Hepatocyte (in vitro differentiated cells): ENCODE results near the gene FMOD. TPM values are rescaled to one million over a fixed set of nuclear protein-coding genes. Genes with fewer than 3 reads are reported as not detected.
A peak's percentile ranks its signal among the peaks of the same experiment; 100 is the strongest.

Experiments used
- DNase-seq: peaks from one replicate; pipeline ENCODE4 v3.0.0-alpha.2; 2016; ENCODE audit warnings: low spot score
- H2AFZ ChIP-seq: fragments of 200-600 bp; sonication (generic); 2 replicates; pipeline ENCODE4 v1.6.0; 2016; ENCODE audit warnings: antibody characterized with exemption, mild to moderate bottlenecking
- H3K27ac ChIP-seq: fragments of 200-600 bp; sonication (generic); 2 replicates; pipeline ENCODE4 v1.5.1; 2016; ENCODE audit warnings: mild to moderate bottlenecking
- H3K27me3 ChIP-seq: fragments of 200-600 bp; sonication (generic); 2 replicates; pipeline ENCODE4 v1.6.1; 2016
- H3K36me3 ChIP-seq: fragments of 200-600 bp; sonication (generic); replicated peaks from 2 replicates; pipeline ENCODE4 v1.5.1; 2016; ENCODE audit warnings: low read depth; ENCODE audit not compliant: insufficient read depth
- H3K4me1 ChIP-seq: fragments of 200-600 bp; sonication (generic); 2 replicates; pipeline ENCODE4 v1.5.1; 2016; ENCODE audit warnings: mild to moderate bottlenecking, moderate library complexity; ENCODE audit not compliant: insufficient read depth
- H3K4me2 ChIP-seq: fragments of 200-600 bp; sonication (generic); 2 replicates; pipeline ENCODE4 v1.6.0; 2016
- H3K4me3 ChIP-seq: fragments of 200-600 bp; sonication (generic); 2 replicates; pipeline ENCODE4 v1.5.1; 2016; ENCODE audit warnings: mild to moderate bottlenecking
- H3K79me2 ChIP-seq: fragments of 200-600 bp; sonication (generic); 2 replicates; pipeline ENCODE4 v1.6.0; 2017; ENCODE audit warnings: mild to moderate bottlenecking
- H3K9me2 ChIP-seq: fragments of 200-600 bp; sonication (generic); replicated peaks from 2 replicates; pipeline ENCODE4 v1.6.0; 2017; ENCODE audit warnings: mild to moderate bottlenecking; ENCODE audit not compliant: insufficient read depth
- H3K9me3 ChIP-seq: fragments of 200-600 bp; sonication (generic); 2 replicates; pipeline ENCODE4 v1.5.1; 2016; ENCODE audit warnings: low read depth, mild to moderate bottlenecking
- H4K20me1 ChIP-seq: fragments of 200-600 bp; sonication (generic); 2 replicates; pipeline ENCODE4 v1.6.0; 2016; ENCODE audit warnings: mild to moderate bottlenecking; ENCODE audit not compliant: insufficient read depth, poor library complexity, severe bottlenecking
- EZH2 ChIP-seq: fragments of 200-600 bp; sonication (generic); IDR thresholded peaks from 2 replicates; pipeline ENCODE4 v1.6.1; 2016; ENCODE audit warnings: antibody characterized with exemption, mild to moderate bottlenecking, borderline replicate concordance
- EZH2phosphoT487 ChIP-seq: fragments of 200-600 bp; sonication (generic); IDR thresholded peaks from one replicate; pipeline ENCODE4 v1.6.1; 2018; ENCODE audit warnings: antibody characterized with exemption, mild to moderate bottlenecking, low read depth, moderate library complexity; ENCODE audit not compliant: unreplicated experiment, severe bottlenecking
- WGBS: methylation state at CpG from one replicate; pipeline ENCODE4 v1.1.6; 2016; ENCODE audit warnings: low lambda C conversion rate; ENCODE audit errors: missing lambda C conversion rate; 5-methylcytosine and 5-hydroxymethylcytosine counted together
- polyA plus RNA-seq: library from polyadenylated mRNA; unstranded; fragments of >200 nt; fragmentation: Nextera tagmentation; extraction: Ambion mirVana; gene quantifications from 2 replicates; pipeline ENCODE4 v1.2.1, GENCODE V29; 2016
- total RNA-seq: library from RNA; depleted of rRNA; stranded (reverse); fragments of >200 nt; gene quantifications from 2 replicates; pipeline ENCODE4 v1.2.3, GENCODE V29; 2014
- TF ChIP-seq, protein P1 (sequence below): fragments of 200-600 bp; sonication (generic); IDR thresholded peaks from 2 replicates; pipeline ENCODE4 v1.5.1; 2016; ENCODE audit warnings: antibody characterized with exemption, mild to moderate bottlenecking; ENCODE audit not compliant: poor library complexity

FMOD gene
- total and polyA plus RNA-seq, 2 experiments from 2014 or later = 118 to 161 TPM

DNA sequence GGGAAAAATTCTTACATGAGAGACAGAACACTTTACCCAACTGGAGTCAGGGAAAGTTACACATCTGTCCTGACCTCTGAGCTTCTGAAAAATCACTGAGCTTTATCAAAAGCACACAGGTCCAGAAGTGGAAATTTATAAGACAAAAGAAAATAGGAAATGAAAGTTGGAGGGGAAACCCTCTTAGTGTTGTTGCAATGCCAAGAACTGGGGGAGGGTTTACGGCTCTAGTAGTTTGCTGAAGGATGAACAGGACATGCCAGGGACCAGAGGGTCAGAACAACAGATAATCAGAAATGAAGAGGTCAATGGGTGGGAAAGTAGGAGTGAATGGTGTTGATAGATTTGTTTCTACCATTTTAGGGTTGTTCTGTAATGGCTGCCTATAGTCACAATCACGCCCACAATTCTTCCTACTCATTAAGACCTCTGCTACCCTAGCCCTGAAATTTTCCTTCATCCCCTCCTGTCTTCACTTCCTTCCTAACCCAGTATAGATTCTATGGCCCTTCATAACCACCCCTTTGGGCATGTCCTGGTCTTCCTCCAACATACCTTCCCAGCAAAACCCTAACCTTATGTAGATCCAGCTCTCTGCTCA, 30.3 kb upstream of the FMOD start:
- H3K4me2 ChIP-seq = no peak overlapping the region
- H4K20me1 ChIP-seq = no peaks in the 10 kb centered on the region
- no peak for DNase-seq
- TF ChIP-seq EZH2 = no peak
- TF ChIP-seq, protein P1, sequence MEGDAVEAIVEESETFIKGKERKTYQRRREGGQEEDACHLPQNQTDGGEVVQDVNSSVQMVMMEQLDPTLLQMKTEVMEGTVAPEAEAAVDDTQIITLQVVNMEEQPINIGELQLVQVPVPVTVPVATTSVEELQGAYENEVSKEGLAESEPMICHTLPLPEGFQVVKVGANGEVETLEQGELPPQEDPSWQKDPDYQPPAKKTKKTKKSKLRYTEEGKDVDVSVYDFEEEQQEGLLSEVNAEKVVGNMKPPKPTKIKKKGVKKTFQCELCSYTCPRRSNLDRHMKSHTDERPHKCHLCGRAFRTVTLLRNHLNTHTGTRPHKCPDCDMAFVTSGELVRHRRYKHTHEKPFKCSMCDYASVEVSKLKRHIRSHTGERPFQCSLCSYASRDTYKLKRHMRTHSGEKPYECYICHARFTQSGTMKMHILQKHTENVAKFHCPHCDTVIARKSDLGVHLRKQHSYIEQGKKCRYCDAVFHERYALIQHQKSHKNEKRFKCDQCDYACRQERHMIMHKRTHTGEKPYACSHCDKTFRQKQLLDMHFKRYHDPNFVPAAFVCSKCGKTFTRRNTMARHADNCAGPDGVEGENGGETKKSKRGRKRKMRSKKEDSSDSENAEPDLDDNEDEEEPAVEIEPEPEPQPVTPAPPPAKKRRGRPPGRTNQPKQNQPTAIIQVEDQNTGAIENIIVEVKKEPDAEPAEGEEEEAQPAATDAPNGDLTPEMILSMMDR = no peak
- TF ChIP-seq EZH2phosphoT487 = no peak
- no peaks in the 10 kb centered on the region for H3K9me2 ChIP-seq
- H3K27ac ChIP-seq = peak overlapping the region; percentile 18
- H2AFZ ChIP-seq = no peak overlapping the region
- H3K4me1 ChIP-seq = peaks cover 30% of the 10 kb centered on the region
- H3K79me2 ChIP-seq = no peaks in the 10 kb centered on the region
- no peaks in the 10 kb centered on the region for H3K36me3 ChIP-seq
- 89% methylated on average over 2 of the region's 2 CpGs for WGBS
- no peak overlapping the region for H3K4me3 ChIP-seq
- no peaks in the 10 kb centered on the region for H3K27me3 ChIP-seq
- no peaks in the 10 kb centered on the region for H3K9me3 ChIP-seq

DNA sequence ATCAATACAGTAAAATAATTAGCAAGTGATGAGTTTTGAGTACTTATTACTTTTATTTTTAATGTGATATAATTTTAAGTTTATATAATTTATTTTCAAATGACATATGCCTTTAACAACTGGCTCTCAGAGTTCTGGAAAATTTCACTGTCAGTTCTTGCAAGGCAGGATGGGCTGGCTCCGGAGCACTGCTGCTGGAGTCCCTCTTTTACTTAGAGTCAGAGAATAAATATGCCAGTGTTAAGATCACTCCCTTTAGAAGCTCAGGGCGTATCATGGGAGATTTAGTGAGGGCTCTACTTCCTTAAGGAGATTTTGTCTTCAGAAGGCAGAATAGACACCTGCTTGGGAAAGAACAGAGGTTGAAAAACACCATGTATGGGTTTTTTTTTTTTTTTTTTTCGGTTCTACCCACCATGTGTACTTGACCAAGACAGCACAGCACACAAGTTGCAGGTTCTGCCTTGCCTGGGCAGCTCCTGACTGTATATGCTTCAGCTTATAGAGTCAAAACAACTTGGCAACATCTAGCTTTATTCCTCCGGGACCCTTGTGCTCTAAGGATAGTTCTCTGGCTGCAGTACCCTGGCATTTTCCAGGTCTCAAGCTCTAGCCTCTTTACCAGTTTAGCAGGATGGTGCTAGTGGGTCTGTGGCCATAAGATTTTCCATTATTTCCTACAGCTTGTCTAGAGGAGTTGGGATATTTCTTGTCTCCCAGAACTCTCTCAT, 29.7 kb upstream of the FMOD start:
- TF ChIP-seq EZH2 = no peak
- no peak for TF ChIP-seq EZH2phosphoT487
- TF ChIP-seq, protein P1 = no peak
- H3K36me3 ChIP-seq = no peaks in the 10 kb centered on the region
- 63% methylated on average over 4 of the region's 4 CpGs for WGBS
- H3K79me2 ChIP-seq = no peaks in the 10 kb centered on the region
- no peaks in the 10 kb centered on the region for H3K9me2 ChIP-seq
- H3K27ac ChIP-seq = peak overlapping the region; percentile 83
- H3K27me3 ChIP-seq = no peaks in the 10 kb centered on the region
- no peak overlapping the region for H2AFZ ChIP-seq
- DNase-seq = no peak
- H3K4me3 ChIP-seq = no peak overlapping the region
- H3K4me1 ChIP-seq = peaks cover 30% of the 10 kb centered on the region
- peak overlapping the region; percentile 21 for H3K4me2 ChIP-seq
- no peaks in the 10 kb centered on the region for H3K9me3 ChIP-seq
- no peaks in the 10 kb centered on the region for H4K20me1 ChIP-seq

DNA sequence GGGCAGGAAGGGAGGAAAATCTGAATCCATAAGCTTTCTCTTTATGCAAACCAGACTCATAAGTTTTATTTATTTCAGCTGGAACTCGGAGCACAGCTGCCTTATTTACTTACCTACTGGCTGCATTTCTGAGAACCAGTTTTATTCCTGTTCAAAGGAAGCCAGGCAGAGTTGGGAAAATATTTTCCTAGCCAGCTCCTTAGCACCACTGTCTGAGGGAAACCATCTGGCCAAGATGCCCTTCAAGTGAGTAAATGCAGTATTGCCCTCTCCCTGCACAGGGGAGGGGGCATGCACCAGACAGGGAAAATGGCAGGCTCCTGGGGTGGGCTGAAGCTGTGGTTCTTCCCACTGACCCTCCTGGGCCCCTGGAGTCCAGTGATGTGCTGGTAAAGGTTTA, 28.9 kb upstream of the FMOD start:
- Histone ChIP-seq H3K4me3 (no peak overlapping the region), H4K20me1 (no peaks in the 10 kb centered on the region), H3K36me3 (no peaks in the 10 kb centered on the region), H3K4me2 (peak overlapping the region; percentile 21), H3K4me1 (peaks cover 30% of the 10 kb centered on the region), H2AFZ (no peak overlapping the region), H3K27me3 (no peaks in the 10 kb centered on the region), H3K9me2 (no peaks in the 10 kb centered on the region), H3K9me3 (no peaks in the 10 kb centered on the region), H3K27ac (peak overlapping the region; percentile 83), H3K79me2 (no peaks in the 10 kb centered on the region)
- WGBS = 25% methylated on average over 1 of the region's 1 CpG
- TF ChIP-seq EZH2 (no peak), EZH2phosphoT487 (no peak)
- TF ChIP-seq, protein P1 = no peak
- DNase-seq = peak; percentile 33
